H54 (cell line): ENCODE data around the gene TTLL11.

ENCODE experiments used
- DNase-seq: peaks from one replicate; pipeline ENCODE4 v3.0.0; 2011; ENCODE audit warnings: low spot score, mixed read lengths; ENCODE audit not compliant: insufficient read length
- FAIRE-seq: peaks from 3 replicates; lab custom pipeline; 2011; peaks lifted over from hg19 to GRCh38; lab: Jason Lieb, UNC
- POLR2A ChIP-seq: IDR thresholded peaks from 2 replicates; pipeline ENCODE4 v1.6.1; 2011; ENCODE audit warnings: low read depth, mild to moderate bottlenecking, low read length

The TTLL11 gene

GRCh38 chr9:121976751-121977150, 116.4 kb downstream of the TTLL11 start:
- DNase-seq: peak; percentile 84
- FAIRE-seq: peak; percentile 95
- no peak for TF ChIP-seq POLR2A

GRCh38 chr9:121975801-121976277, 117.3 kb downstream of the TTLL11 start:
- TF ChIP-seq POLR2A: no peak
- DNase-seq (no peak), FAIRE-seq (peak; percentile 48)

- DNase-seq (no peak), FAIRE-seq (peak; percentile 73)
- TF ChIP-seq POLR2A: no peak
Observed at GRCh38 chr9:121974421-121974820, 118.7 kb downstream of the TTLL11 start.

- peak; percentile 100 for FAIRE-seq
- DNase-seq: peak; percentile 99
- TF ChIP-seq POLR2A: no peak
Observed at GRCh38 chr9:121972501-121972981, 120.6 kb downstream of the TTLL11 start.

- FAIRE-seq: no peak
- DNase-seq: no peak
- TF ChIP-seq POLR2A: no peak
Observed at GRCh38 chr9:121968056-121968455, 125.1 kb downstream of the TTLL11 start.

GRCh38 chr9:121966706-121967105, 126.4 kb downstream of the TTLL11 start:
- no peak for TF ChIP-seq POLR2A
- DNase-seq (no peak), FAIRE-seq (no peak)

GRCh38 chr9:121963528-121963995, 129.5 kb downstream of the TTLL11 start:
- no peak for DNase-seq
- FAIRE-seq: peak; percentile 94
- TF ChIP-seq POLR2A: no peak

GRCh38 chr9:121962421-121962820, 130.7 kb downstream of the TTLL11 start:
- FAIRE-seq: no peak
- TF ChIP-seq POLR2A: no peak
- DNase-seq: no peak

GRCh38 chr9:121960665-121961064, 132.4 kb downstream of the TTLL11 start:
- no peak for TF ChIP-seq POLR2A
- DNase-seq (no peak), FAIRE-seq (no peak)

- FAIRE-seq (peak; percentile 82), DNase-seq (no peak)
- no peak for TF ChIP-seq POLR2A
Observed at GRCh38 chr9:121958530-121958929, 134.6 kb downstream of the TTLL11 start.

GRCh38 chr9:121956808-121957207, 136.3 kb downstream of the TTLL11 start:
- TF ChIP-seq POLR2A: no peak
- DNase-seq (peak; percentile 96), FAIRE-seq (peak; percentile 98)

GRCh38 chr9:121955649-121956048, 137.5 kb downstream of the TTLL11 start:
- no peak for TF ChIP-seq POLR2A
- DNase-seq (no peak), FAIRE-seq (no peak)

GRCh38 chr9:121954477-121955140, 138.5 kb downstream of the TTLL11 start:
- no peak for TF ChIP-seq POLR2A
- no peak for FAIRE-seq
- no peak for DNase-seq

- FAIRE-seq (no peak), DNase-seq (no peak)
- TF ChIP-seq POLR2A: no peak
Observed at GRCh38 chr9:121952611-121953010, 140.5 kb downstream of the TTLL11 start.

GRCh38 chr9:121950866-121951265, 142.2 kb downstream of the TTLL11 start:
- no peak for TF ChIP-seq POLR2A
- no peak for DNase-seq
- FAIRE-seq: no peak
